Stimulated activated CD8-positive, alpha-beta memory T cell treated with anti-CD3 and anti-CD28 coated beads, Interleukin-7, amount 100 ng/mL, for 4 hours (primary cell): ENCODE measurements around the gene BMP7.

ENCODE experiments used
- DNase-seq, 2 donors: peaks; one replicate each; pipeline ENCODE4 v3.0.0-alpha.2; 2020; ENCODE audit warnings: low read depth in 2 of 2

Gene BMP7

GRCh38 chr20:57229490-57229889 is 37.0 kb downstream of the BMP7 start:
- no peak for DNase-seq

- no peak for DNase-seq
Measured at GRCh38 chr20:57225830-57226229, 40.6 kb downstream of the BMP7 start.

GRCh38 chr20:57225197-57225733 is 41.2 kb downstream of the BMP7 start:
- DNase-seq = no peak

- DNase-seq = no peak
Measured at GRCh38 chr20:57224641-57225138, 41.8 kb downstream of the BMP7 start.

GRCh38 chr20:57223648-57224489 is 42.6 kb downstream of the BMP7 start:
- no peak for DNase-seq

GRCh38 chr20:57222631-57222950 is 43.9 kb downstream of the BMP7 start:
- no peak for DNase-seq

GRCh38 chr20:57221916-57222630 is 44.4 kb downstream of the BMP7 start:
- no peak for DNase-seq

- no peak for DNase-seq
Measured at GRCh38 chr20:57220337-57221145, 45.9 kb downstream of the BMP7 start.

GRCh38 chr20:57219071-57219677 is 47.3 kb downstream of the BMP7 start:
- no peak for DNase-seq

GRCh38 chr20:57218489-57218888 is 48.0 kb downstream of the BMP7 start:
- DNase-seq = no peak

GRCh38 chr20:57217802-57218201 is 48.6 kb downstream of the BMP7 start:
- no peak for DNase-seq

- DNase-seq = no peak
Measured at GRCh38 chr20:57216669-57217068, 49.8 kb downstream of the BMP7 start.

GRCh38 chr20:57215826-57216471 is 50.5 kb downstream of the BMP7 start:
- DNase-seq = no peak

- DNase-seq = no peak
Measured at GRCh38 chr20:57215426-57215825, 51.0 kb downstream of the BMP7 start.

GRCh38 chr20:57214948-57215347 is 51.5 kb downstream of the BMP7 start:
- no peak for DNase-seq

- DNase-seq = no peak
Measured at GRCh38 chr20:57214427-57214826, 52.0 kb downstream of the BMP7 start.

GRCh38 chr20:57213924-57214323 is 52.5 kb downstream of the BMP7 start:
- no peak for DNase-seq

GRCh38 chr20:57213291-57213690 is 53.1 kb downstream of the BMP7 start:
- DNase-seq = no peak

GRCh38 chr20:57212534-57213276 is 53.7 kb downstream of the BMP7 start:
- DNase-seq = no peak

GRCh38 chr20:57211908-57212533 is 54.4 kb downstream of the BMP7 start:
- DNase-seq = no peak
